ENCODE measurements around the gene ERCC2.
"Not testable (repeated sequence)": the region's sequence is repeated elsewhere in the genome, so short reads cannot be mapped to it uniquely, and the experiment has no call there.

ERCC2 gene

GRCh38 chr19:45320997-45321775, 49.2 kb downstream of the ERCC2 start:
- Mint-ChIP-seq H3K4me1 (ENCODE audit: low read depth) (no peaks in the 10 kb centered on the region), H3K27ac (no peak overlapping the region), H3K36me3 (ENCODE audit: low read depth) (no peaks in the 10 kb centered on the region), H3K9me3 (no peaks in the 10 kb centered on the region), H3K4me3 (no peak overlapping the region), H3K27me3 (ENCODE audit: low read depth) (peaks cover 38% of the 10 kb centered on the region)

GRCh38 chr19:45315304-45315703, 55.1 kb downstream of the ERCC2 start:
- H3K27ac Mint-ChIP-seq = no peak overlapping the region
- H3K4me3 Mint-ChIP-seq = no peak overlapping the region
- no peaks in the 10 kb centered on the region for H3K9me3 Mint-ChIP-seq
- no peaks in the 10 kb centered on the region for H3K4me1 Mint-ChIP-seq (ENCODE audit: low read depth)
- peaks cover 20% of the 10 kb centered on the region for H3K27me3 Mint-ChIP-seq (ENCODE audit: low read depth)
- no peaks in the 10 kb centered on the region for H3K36me3 Mint-ChIP-seq (ENCODE audit: low read depth)

GRCh38 chr19:45314708-45315245, 55.6 kb downstream of the ERCC2 start:
- Mint-ChIP-seq H3K27me3 (ENCODE audit: low read depth) (peaks cover 20% of the 10 kb centered on the region), H3K4me3 (no peak overlapping the region), H3K9me3 (no peaks in the 10 kb centered on the region), H3K36me3 (ENCODE audit: low read depth) (no peaks in the 10 kb centered on the region), H3K27ac (no peak overlapping the region), H3K4me1 (ENCODE audit: low read depth) (no peaks in the 10 kb centered on the region)

GRCh38 chr19:45312285-45312684, 58.1 kb downstream of the ERCC2 start:
- H3K9me3 Mint-ChIP-seq; H3K36me3 Mint-ChIP-seq (ENCODE audit: low read depth); H3K4me1 Mint-ChIP-seq (ENCODE audit: low read depth); H3K27ac Mint-ChIP-seq; H3K4me3 Mint-ChIP-seq: not testable (repeated sequence)
- peaks cover 16% of the 10 kb centered on the region for H3K27me3 Mint-ChIP-seq (ENCODE audit: low read depth)

GRCh38 chr19:45311621-45312020, 58.8 kb downstream of the ERCC2 start:
- no peak overlapping the region for H3K27ac Mint-ChIP-seq
- no peaks in the 10 kb centered on the region for H3K9me3 Mint-ChIP-seq
- no peaks in the 10 kb centered on the region for H3K36me3 Mint-ChIP-seq (ENCODE audit: low read depth)
- H3K4me1 Mint-ChIP-seq (ENCODE audit: low read depth) = no peaks in the 10 kb centered on the region
- peaks cover 11% of the 10 kb centered on the region for H3K27me3 Mint-ChIP-seq (ENCODE audit: low read depth)
- H3K4me3 Mint-ChIP-seq = no peak overlapping the region

GRCh38 chr19:45309322-45309721, 61.1 kb downstream of the ERCC2 start:
- not testable (repeated sequence) for H3K4me1 Mint-ChIP-seq (ENCODE audit: low read depth); H3K27ac Mint-ChIP-seq; H3K4me3 Mint-ChIP-seq; H3K36me3 Mint-ChIP-seq (ENCODE audit: low read depth); H3K9me3 Mint-ChIP-seq; H3K27me3 Mint-ChIP-seq (ENCODE audit: low read depth)

GRCh38 chr19:45307361-45307760, 63.0 kb downstream of the ERCC2 start:
- Mint-ChIP-seq H3K4me1 (ENCODE audit: low read depth) (no peaks in the 10 kb centered on the region), H3K9me3 (no peaks in the 10 kb centered on the region), H3K4me3 (no peak overlapping the region), H3K36me3 (ENCODE audit: low read depth) (peaks cover 1% of the 10 kb centered on the region), H3K27ac (no peak overlapping the region), H3K27me3 (ENCODE audit: low read depth) (no peaks in the 10 kb centered on the region)

GRCh38 chr19:45306518-45307027, 63.8 kb downstream of the ERCC2 start:
- no peaks in the 10 kb centered on the region for H3K4me1 Mint-ChIP-seq (ENCODE audit: low read depth)
- H3K4me3 Mint-ChIP-seq = no peak overlapping the region
- no peak overlapping the region for H3K27ac Mint-ChIP-seq
- H3K9me3 Mint-ChIP-seq = no peaks in the 10 kb centered on the region
- H3K36me3 Mint-ChIP-seq (ENCODE audit: low read depth) = peaks cover 1% of the 10 kb centered on the region
- no peaks in the 10 kb centered on the region for H3K27me3 Mint-ChIP-seq (ENCODE audit: low read depth)

GRCh38 chr19:45306040-45306439, 64.3 kb downstream of the ERCC2 start:
- Mint-ChIP-seq H3K9me3 (no peaks in the 10 kb centered on the region), H3K27ac (no peak overlapping the region), H3K36me3 (ENCODE audit: low read depth) (peaks cover 1% of the 10 kb centered on the region), H3K27me3 (ENCODE audit: low read depth) (no peaks in the 10 kb centered on the region), H3K4me1 (ENCODE audit: low read depth) (no peaks in the 10 kb centered on the region), H3K4me3 (no peak overlapping the region)

- Mint-ChIP-seq H3K36me3 (ENCODE audit: low read depth) (peaks cover 1% of the 10 kb centered on the region), H3K9me3 (no peaks in the 10 kb centered on the region), H3K27me3 (ENCODE audit: low read depth) (no peaks in the 10 kb centered on the region), H3K4me1 (ENCODE audit: low read depth) (no peaks in the 10 kb centered on the region), H3K4me3 (no peak overlapping the region), H3K27ac (no peak overlapping the region)
Observed at GRCh38 chr19:45305421-45305820, 65.0 kb downstream of the ERCC2 start.

- Mint-ChIP-seq H3K36me3 (ENCODE audit: low read depth) (peaks cover 4% of the 10 kb centered on the region), H3K27me3 (ENCODE audit: low read depth) (no peaks in the 10 kb centered on the region), H3K27ac (no peak overlapping the region), H3K9me3 (no peaks in the 10 kb centered on the region), H3K4me1 (ENCODE audit: low read depth) (no peaks in the 10 kb centered on the region), H3K4me3 (no peak overlapping the region)
Observed at GRCh38 chr19:45305007-45305406, 65.4 kb downstream of the ERCC2 start.

- no peaks in the 10 kb centered on the region for H3K9me3 Mint-ChIP-seq
- H3K27me3 Mint-ChIP-seq (ENCODE audit: low read depth) = no peaks in the 10 kb centered on the region
- H3K4me3 Mint-ChIP-seq = no peak overlapping the region
- H3K27ac Mint-ChIP-seq = no peak overlapping the region
- peaks cover 4% of the 10 kb centered on the region for H3K36me3 Mint-ChIP-seq (ENCODE audit: low read depth)
- H3K4me1 Mint-ChIP-seq (ENCODE audit: low read depth) = no peaks in the 10 kb centered on the region
Observed at GRCh38 chr19:45304141-45304926, 66.0 kb downstream of the ERCC2 start.

- H3K4me1 Mint-ChIP-seq (ENCODE audit: low read depth) = no peaks in the 10 kb centered on the region
- no peak overlapping the region for H3K4me3 Mint-ChIP-seq
- peaks cover 4% of the 10 kb centered on the region for H3K36me3 Mint-ChIP-seq (ENCODE audit: low read depth)
- H3K27me3 Mint-ChIP-seq (ENCODE audit: low read depth) = no peaks in the 10 kb centered on the region
- no peaks in the 10 kb centered on the region for H3K9me3 Mint-ChIP-seq
- no peak overlapping the region for H3K27ac Mint-ChIP-seq
Observed at GRCh38 chr19:45303269-45304060, 66.9 kb downstream of the ERCC2 start.

GRCh38 chr19:45302416-45302815, 68.0 kb downstream of the ERCC2 start:
- no peaks in the 10 kb centered on the region for H3K4me1 Mint-ChIP-seq (ENCODE audit: low read depth)
- no peaks in the 10 kb centered on the region for H3K9me3 Mint-ChIP-seq
- no peaks in the 10 kb centered on the region for H3K27me3 Mint-ChIP-seq (ENCODE audit: low read depth)
- no peak overlapping the region for H3K27ac Mint-ChIP-seq
- H3K36me3 Mint-ChIP-seq (ENCODE audit: low read depth) = peaks cover 4% of the 10 kb centered on the region
- H3K4me3 Mint-ChIP-seq = no peak overlapping the region
